GM12878 (cell line): ENCODE data around the gene PDE8B. TPM values are rescaled to one million over a fixed set of nuclear protein-coding genes. Genes with fewer than 3 reads are reported as not detected.

Source experiments
- ATAC-seq: fragments of 200-7000 bp; cut with Tn5 transposase; 3 replicates; pipeline ENCODE4 v1.9.1; 2020; ENCODE audit warnings: mild to moderate bottlenecking, moderate library complexity
- BruUV-seq: library from RNA; stranded (reverse); fragments of 400-500 nt; replicated peaks from 2 replicates; lab custom pipeline; 2021; lab: Mats Ljungman, UMichigan
- CTCF ChIA-PET: fragments of 300-600 bp; sonication (Branson Sonifier 250); formaldehyde crosslinking; extraction: SDS; loops from one replicate; lab custom pipeline; 2021; ENCODE audit warnings: inconsistent platforms; lab: Yijun Ruan, JAX
- POLR2A ChIA-PET: fragments of 350-600 bp; formaldehyde crosslinking; extraction: SDS; loops from one replicate; lab custom pipeline; 2021; ENCODE audit warnings: inconsistent platforms; lab: Charles Lee
- RAD21 ChIA-PET: fragments of 300-600 bp; sonication (Branson Sonifier 250); formaldehyde crosslinking; loops from one replicate; lab custom pipeline; 2023; ENCODE audit warnings: antibody characterized with exemption; ENCODE audit not compliant: unreplicated experiment; lab: Charles Lee
- SMC1A ChIA-PET: fragments of 300-600 bp; sonication (Branson Sonifier 250); formaldehyde crosslinking; loops from one replicate; lab custom pipeline; 2023; ENCODE audit not compliant: unreplicated experiment, uncharacterized antibody; lab: Charles Lee
- DNase-seq: peaks from one replicate; pipeline ENCODE4 v3.0.0-alpha.2; 2011; ENCODE audit warnings: low read depth, low spot score
- FAIRE-seq: peaks from 3 replicates; lab custom pipeline; 2011; peaks lifted over from hg19 to GRCh38; lab: Jason Lieb, UNC
- H2AFZ ChIP-seq: 2 replicates; pipeline ENCODE4 v1.6.0; 2011; ENCODE audit warnings: low read depth, low read length, control low read depth; ENCODE audit not compliant: control insufficient read depth
- H3K27ac ChIP-seq: 2 replicates; pipeline ENCODE4 v1.5.1; 2011; ENCODE audit warnings: control low read depth; ENCODE audit not compliant: control insufficient read depth, insufficient read depth
- H3K27me3 ChIP-seq, 2 experiments: replicated peaks in 1 of 2; 2 replicates each; pipeline versions ENCODE4 v1.6.0 to v1.6.1; 2011; ENCODE audit warnings: low read length in 1 of 2; ENCODE audit not compliant: control insufficient read depth in 2 of 2, insufficient read depth in 2 of 2
- H3K36me3 ChIP-seq, 2 experiments: 2 replicates each; pipeline ENCODE4 v1.5.1; 2011; ENCODE audit warnings: low read length in 1 of 2; ENCODE audit not compliant: control insufficient read depth in 2 of 2, insufficient read depth in 2 of 2
- H3K4me1 ChIP-seq: 2 replicates; pipeline ENCODE4 v1.6.1; 2011; ENCODE audit warnings: mild to moderate bottlenecking, low read length, moderate library complexity, mixed read lengths; ENCODE audit not compliant: control insufficient read depth, insufficient read depth
- H3K4me2 ChIP-seq: 2 replicates; pipeline ENCODE4 v1.6.0; 2011; ENCODE audit warnings: control low read depth; ENCODE audit not compliant: control insufficient read depth, insufficient read depth
- H3K4me3 ChIP-seq: fragments of 200-600 bp; sonication (generic); 2 replicates; pipeline ENCODE4 v1.5.1; 2016
- H3K79me2 ChIP-seq: 2 replicates; pipeline ENCODE4 v1.6.0; 2011; ENCODE audit warnings: low read length; ENCODE audit not compliant: control insufficient read depth, insufficient read depth
- H3K9ac ChIP-seq: 2 replicates; pipeline ENCODE4 v1.8.0; 2011; ENCODE audit warnings: low read length, control low read depth, mixed read lengths; ENCODE audit not compliant: control insufficient read depth, insufficient read depth
- H3K9me3 ChIP-seq: replicated peaks from 3 replicates; pipeline ENCODE4 v1.5.1; 2011; ENCODE audit warnings: mild to moderate bottlenecking, low read length; ENCODE audit not compliant: control insufficient read depth, insufficient read depth
- H4K20me1 ChIP-seq: 2 replicates; pipeline ENCODE4 v1.6.0; 2011; ENCODE audit not compliant: control insufficient read depth, insufficient read depth
- BRCA1 ChIP-seq: IDR thresholded peaks from 2 replicates; pipeline ENCODE4 v1.6.1; 2011; ENCODE audit warnings: low read depth, low read length, improper control_type of control experiment
- CHD1 ChIP-seq: IDR thresholded peaks from 2 replicates; pipeline ENCODE4 v1.6.1; 2012; ENCODE audit warnings: low read depth, low read length, improper control_type of control experiment
- E4F1 ChIP-seq: fragments of 450-650 bp; IDR thresholded peaks from 2 replicates; pipeline ENCODE4 v1.6.1; 2018; ENCODE audit warnings: borderline replicate concordance, mild to moderate bottlenecking; ENCODE audit not compliant: partially characterized antibody
- HSF1 ChIP-seq: fragments of 150-350 bp; IDR thresholded peaks from 2 replicates; pipeline ENCODE4 v1.6.1; 2014; ENCODE audit warnings: mild to moderate bottlenecking, low read depth, low read length
- IKZF1 ChIP-seq: fragments of 450-650 bp; conservative IDR thresholded peaks from 2 replicates; pipeline ENCODE4 v1.6.1; 2017; ENCODE audit warnings: antibody characterized with exemption, mild to moderate bottlenecking
- JUND ChIP-seq: IDR thresholded peaks from 2 replicates; pipeline ENCODE4 v1.6.1; 2012; ENCODE audit warnings: low read depth, mild to moderate bottlenecking, low read length, improper control_type of control experiment, moderate library complexity
- LARP7 ChIP-seq: fragments of 450-650 bp; IDR thresholded peaks from 2 replicates; pipeline ENCODE4 v1.6.1; 2017; ENCODE audit warnings: mild to moderate bottlenecking
- NR2C1 ChIP-seq: fragments of 450-650 bp; IDR thresholded peaks from 2 replicates; pipeline ENCODE4 v1.6.1; 2017; ENCODE audit warnings: antibody characterized with exemption, mild to moderate bottlenecking, moderate library complexity
- NR2F1 ChIP-seq: fragments of 450-650 bp; conservative IDR thresholded peaks from 2 replicates; pipeline ENCODE4 v1.6.1; 2017; ENCODE audit warnings: mild to moderate bottlenecking
- RELB ChIP-seq: fragments of 450-650 bp; IDR thresholded peaks from 2 replicates; pipeline ENCODE4 v1.6.1; 2017; ENCODE audit warnings: low read depth, mild to moderate bottlenecking, moderate library complexity
- RUNX3 ChIP-seq: IDR thresholded peaks from 2 replicates; pipeline ENCODE4 v1.6.1; 2012; ENCODE audit warnings: low read length, inconsistent platforms
- SIX5 ChIP-seq: IDR thresholded peaks from 2 replicates; pipeline ENCODE4 v1.6.1; 2011; ENCODE audit warnings: mild to moderate bottlenecking, low read depth, low read length, moderate library complexity; ENCODE audit not compliant: severe bottlenecking
- SREBF2 ChIP-seq: IDR thresholded peaks from 2 replicates; pipeline ENCODE4 v1.6.1; 2012; ENCODE audit warnings: mild to moderate bottlenecking, low read length
- STAT1 ChIP-seq: fragments of 450-650 bp; conservative IDR thresholded peaks from 2 replicates; pipeline ENCODE4 v1.6.1; 2014; ENCODE audit warnings: antibody characterized with exemption, mild to moderate bottlenecking
- ZNF217 ChIP-seq: fragments of 450-650 bp; IDR thresholded peaks from 2 replicates; pipeline ENCODE4 v1.6.1; 2017; ENCODE audit warnings: antibody characterized with exemption, mild to moderate bottlenecking
- ZNF274 ChIP-seq: IDR thresholded peaks from one replicate; pipeline ENCODE4 v1.8.0; 2011; ENCODE audit not compliant: insufficient read length, insufficient read depth
- in situ Hi-C: fragments of 300-500 bp; cut with MboI; formaldehyde crosslinking; loops from 9 replicates; pipeline ENCODE4 v1.14.3; 2018; ENCODE audit warnings: mixed read lengths
- intact Hi-C: fragments of 100-400 bp; cut with micrococcal nuclease; formaldehyde crosslinking; loops from one replicate; pipeline ENCODE4 v1.14.2; 2022; ENCODE audit not compliant: unreplicated experiment
- polyA plus RNA-seq, 11 experiments: library from polyadenylated mRNA; depleted of rRNA in 4 of 11; unstranded in 6 of 11; stranded (reverse) in 5 of 11; fragments of >200 nt; fragmentation: Nextera tagmentation in 4 of 11; fragmentation: Illumina TruSeq in 1 of 11; extraction: Ambion mirVana in 4 of 11; extraction: Trizol in 1 of 11; gene quantifications; 1 replicate in 1 of 11; 2 replicates in 10 of 11; pipeline versions ENCODE4 v1.2.1 to v1.2.3, GENCODE V29; 2011 to 2016; ENCODE audit warnings: inconsistent platforms in 2 of 11, missing spikeins in 2 of 11, low read depth in 1 of 11
- total RNA-seq, 4 experiments: library from RNA; depleted of rRNA in 3 of 4; stranded (reverse); fragments of >200 nt in 3 of 4; fragmentation: Illumina TruSeq in 1 of 4; extraction: Trizol in 1 of 4; gene quantifications; 2 replicates each; pipeline versions ENCODE4 v1.2.1 to v1.2.3, GENCODE V29; 2013 to 2021
- TF ChIP-seq, protein P1 (sequence below): fragments of 450-650 bp; formaldehyde crosslinking; IDR thresholded peaks from 2 replicates; pipeline ENCODE4 v1.4.0; 2020; ENCODE audit warnings: mild to moderate bottlenecking, moderate library complexity

The PDE8B gene
- total and polyA plus RNA-seq, 10 of the 15 experiments (the other 5 are each of a cell fraction or from before 2014, with no cell fraction given), result 0.03 to 0.44 (median 0.20) TPM; not detected in 3

DNA sequence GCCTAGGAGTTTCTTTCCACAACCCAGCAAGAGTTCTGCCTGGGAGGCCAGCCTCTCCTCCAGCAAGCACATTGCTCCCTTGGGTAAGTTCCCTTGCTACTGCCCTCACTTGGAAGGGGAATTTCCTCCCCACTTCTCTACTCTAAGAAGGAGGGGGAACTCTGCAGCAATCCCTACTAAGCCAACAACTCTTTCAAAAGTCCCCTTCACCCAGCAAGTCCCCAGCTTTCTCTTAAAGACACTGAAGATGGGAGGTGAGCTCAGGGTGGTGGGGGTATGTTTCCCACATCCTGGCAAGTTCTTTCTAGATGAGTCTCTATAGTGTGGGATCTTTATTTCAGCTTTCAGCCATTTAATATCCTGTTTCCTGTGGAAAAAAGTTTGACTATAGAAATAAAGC, 49.0 kb downstream of the PDE8B start:
- intact Hi-C loops, result no loop called here
- Histone ChIP-seq H3K79me2 (no peaks in the 10 kb centered on the region), H3K27me3 (no peaks in the 10 kb centered on the region), H2AFZ (peak overlapping the region; percentile 21), H3K9ac (no peak overlapping the region), H3K4me1 (no peaks in the 10 kb centered on the region), H3K4me3 (no peak overlapping the region), H3K36me3 (no peaks in the 10 kb centered on the region), H3K4me2 (peak overlapping the region; percentile 52; the same call in 1 of the 2 replicates), H3K27ac (no peak overlapping the region), H3K9me3 (no peaks in the 10 kb centered on the region), H4K20me1 (no peaks in the 10 kb centered on the region)
- CTCF ChIA-PET, result interaction anchor here (0.8 to 1.5 kb wide), 2 partner anchors 14 to 233 kb away, joined by 4 to 9 read pairs; no protein-coding TSS in a partner anchor
- FAIRE-seq, result no peak
- POLR2A ChIA-PET, result interaction anchor here (0.5 to 1.0 kb wide), 5 partner anchors 15 to 1200 kb away, joined by 3 to 10 read pairs (median 3); no protein-coding TSS in a partner anchor
- in situ Hi-C loops, result no loop called here
- BruUV-seq, result no TSS peak
- ATAC-seq, result peak; percentile 81
- SMC1A ChIA-PET, result interaction anchor here (0.9 to 2.4 kb wide), 10 partner anchors 8 to 237 kb away, joined by 3 to 8 read pairs (median 4); no protein-coding TSS in a partner anchor
- DNase-seq, result peak; percentile 38
- RAD21 ChIA-PET, result interaction anchor here (0.7 to 2.7 kb wide), 8 partner anchors 9 to 232 kb away, joined by 3 to 11 read pairs (median 6); no protein-coding TSS in a partner anchor
- TF ChIP-seq RELB, result peak; percentile 52; the same call in 1 of the 2 replicates
- TF ChIP-seq E4F1, result no peak
- TF ChIP-seq, protein P1, sequence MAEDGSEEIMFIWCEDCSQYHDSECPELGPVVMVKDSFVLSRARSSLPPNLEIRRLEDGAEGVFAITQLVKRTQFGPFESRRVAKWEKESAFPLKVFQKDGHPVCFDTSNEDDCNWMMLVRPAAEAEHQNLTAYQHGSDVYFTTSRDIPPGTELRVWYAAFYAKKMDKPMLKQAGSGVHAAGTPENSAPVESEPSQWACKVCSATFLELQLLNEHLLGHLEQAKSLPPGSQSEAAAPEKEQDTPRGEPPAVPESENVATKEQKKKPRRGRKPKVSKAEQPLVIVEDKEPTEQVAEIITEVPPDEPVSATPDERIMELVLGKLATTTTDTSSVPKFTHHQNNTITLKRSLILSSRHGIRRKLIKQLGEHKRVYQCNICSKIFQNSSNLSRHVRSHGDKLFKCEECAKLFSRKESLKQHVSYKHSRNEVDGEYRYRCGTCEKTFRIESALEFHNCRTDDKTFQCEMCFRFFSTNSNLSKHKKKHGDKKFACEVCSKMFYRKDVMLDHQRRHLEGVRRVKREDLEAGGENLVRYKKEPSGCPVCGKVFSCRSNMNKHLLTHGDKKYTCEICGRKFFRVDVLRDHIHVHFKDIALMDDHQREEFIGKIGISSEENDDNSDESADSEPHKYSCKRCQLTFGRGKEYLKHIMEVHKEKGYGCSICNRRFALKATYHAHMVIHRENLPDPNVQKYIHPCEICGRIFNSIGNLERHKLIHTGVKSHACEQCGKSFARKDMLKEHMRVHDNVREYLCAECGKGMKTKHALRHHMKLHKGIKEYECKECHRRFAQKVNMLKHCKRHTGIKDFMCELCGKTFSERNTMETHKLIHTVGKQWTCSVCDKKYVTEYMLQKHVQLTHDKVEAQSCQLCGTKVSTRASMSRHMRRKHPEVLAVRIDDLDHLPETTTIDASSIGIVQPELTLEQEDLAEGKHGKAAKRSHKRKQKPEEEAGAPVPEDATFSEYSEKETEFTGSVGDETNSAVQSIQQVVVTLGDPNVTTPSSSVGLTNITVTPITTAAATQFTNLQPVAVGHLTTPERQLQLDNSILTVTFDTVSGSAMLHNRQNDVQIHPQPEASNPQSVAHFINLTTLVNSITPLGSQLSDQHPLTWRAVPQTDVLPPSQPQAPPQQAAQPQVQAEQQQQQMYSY, result no peak
- TF ChIP-seq STAT1, result no peak
- TF ChIP-seq ZNF217, result no peak
- no peak for TF ChIP-seq NR2C1
- peak; percentile 54 for TF ChIP-seq IKZF1
- no peak for TF ChIP-seq CHD1
- TF ChIP-seq RUNX3, result peak; percentile 39; the same call in 1 of the 2 replicates
- no peak for TF ChIP-seq SIX5
- no peak for TF ChIP-seq ZNF274
- no peak for TF ChIP-seq SREBF2
- no peak for TF ChIP-seq NR2F1
- no peak for TF ChIP-seq BRCA1
- TF ChIP-seq JUND, result no peak
- no peak for TF ChIP-seq HSF1
- TF ChIP-seq LARP7, result no peak
